Kidney glomerular epithelial cell (primary cell): ENCODE data around the gene LONP2.
A peak's percentile ranks its signal among the peaks of the same experiment; 100 is the strongest.

ENCODE experiments used
- DNase-seq: peaks from one replicate; lab custom pipeline; 2025; lab: John Stamatoyannopoulos, UW

The LONP2 gene, protein sequence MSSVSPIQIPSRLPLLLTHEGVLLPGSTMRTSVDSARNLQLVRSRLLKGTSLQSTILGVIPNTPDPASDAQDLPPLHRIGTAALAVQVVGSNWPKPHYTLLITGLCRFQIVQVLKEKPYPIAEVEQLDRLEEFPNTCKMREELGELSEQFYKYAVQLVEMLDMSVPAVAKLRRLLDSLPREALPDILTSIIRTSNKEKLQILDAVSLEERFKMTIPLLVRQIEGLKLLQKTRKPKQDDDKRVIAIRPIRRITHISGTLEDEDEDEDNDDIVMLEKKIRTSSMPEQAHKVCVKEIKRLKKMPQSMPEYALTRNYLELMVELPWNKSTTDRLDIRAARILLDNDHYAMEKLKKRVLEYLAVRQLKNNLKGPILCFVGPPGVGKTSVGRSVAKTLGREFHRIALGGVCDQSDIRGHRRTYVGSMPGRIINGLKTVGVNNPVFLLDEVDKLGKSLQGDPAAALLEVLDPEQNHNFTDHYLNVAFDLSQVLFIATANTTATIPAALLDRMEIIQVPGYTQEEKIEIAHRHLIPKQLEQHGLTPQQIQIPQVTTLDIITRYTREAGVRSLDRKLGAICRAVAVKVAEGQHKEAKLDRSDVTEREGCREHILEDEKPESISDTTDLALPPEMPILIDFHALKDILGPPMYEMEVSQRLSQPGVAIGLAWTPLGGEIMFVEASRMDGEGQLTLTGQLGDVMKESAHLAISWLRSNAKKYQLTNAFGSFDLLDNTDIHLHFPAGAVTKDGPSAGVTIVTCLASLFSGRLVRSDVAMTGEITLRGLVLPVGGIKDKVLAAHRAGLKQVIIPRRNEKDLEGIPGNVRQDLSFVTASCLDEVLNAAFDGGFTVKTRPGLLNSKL

DNA sequence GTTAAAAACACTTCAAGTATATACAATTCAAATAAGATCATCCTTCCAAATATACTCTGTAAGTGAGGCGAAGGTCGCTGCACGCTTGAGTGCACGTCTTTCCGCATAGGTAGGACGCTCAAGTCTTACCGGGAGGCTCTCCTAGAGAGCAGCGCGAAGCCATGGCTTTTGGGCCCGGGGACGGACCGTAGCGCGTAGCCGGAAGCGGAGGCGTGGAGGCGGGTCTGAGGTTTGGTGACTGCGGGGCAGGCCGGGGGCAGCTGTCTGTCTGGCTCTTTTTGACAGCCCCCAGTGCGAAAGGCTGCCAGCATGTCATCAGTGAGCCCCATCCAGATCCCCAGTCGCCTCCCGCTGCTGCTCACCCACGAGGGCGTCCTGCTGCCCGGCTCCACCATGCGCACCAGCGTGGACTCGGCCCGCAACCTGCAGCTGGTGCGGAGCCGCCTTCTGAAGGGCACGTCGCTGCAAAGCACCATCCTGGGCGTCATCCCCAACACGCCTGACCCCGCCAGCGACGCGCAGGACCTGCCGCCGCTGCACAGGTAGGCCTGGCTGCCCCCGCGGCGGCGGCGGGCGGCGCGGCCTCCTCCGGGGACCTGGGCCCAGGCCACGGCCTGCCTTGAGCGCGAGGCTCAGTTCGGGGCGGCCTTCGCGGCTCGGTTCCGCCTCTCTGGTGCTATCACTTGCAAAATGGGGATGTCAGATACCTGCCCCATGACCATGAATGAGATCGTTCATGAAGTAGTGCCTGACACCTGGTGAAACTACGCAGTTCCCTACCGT, at the start of gene LONP2:
LONP2 (plus strand) TSS at position 221 of the 783 bp plus-strand sequence; CDS start at position 310, 89 bp downstream.
- peak; percentile 70 for DNase-seq

GRCh38 chr16:48194828-48195556, 49.1 kb upstream of the LONP2 start:
- peak; percentile 32 for DNase-seq

DNA sequence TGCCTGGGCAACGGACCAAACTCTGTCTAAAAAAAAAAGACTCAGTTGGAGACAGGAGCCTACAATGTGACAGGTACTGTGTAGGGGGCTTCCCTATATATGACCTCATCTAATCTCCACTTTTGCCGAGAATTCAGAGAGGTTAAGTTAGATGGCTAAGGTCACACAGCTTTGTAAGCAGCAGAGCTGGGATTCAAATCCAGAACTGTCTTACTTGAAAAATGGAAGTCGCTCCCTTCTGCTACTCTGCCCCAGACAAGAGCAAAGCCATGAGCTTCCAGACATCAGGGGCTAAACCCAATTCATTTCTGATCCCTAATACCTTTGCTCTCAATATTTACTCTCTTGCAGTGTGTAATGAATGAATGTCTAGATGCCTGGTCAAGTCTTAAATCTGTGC, 46.8 kb upstream of the LONP2 start:
- DNase-seq, result no peak

DNA sequence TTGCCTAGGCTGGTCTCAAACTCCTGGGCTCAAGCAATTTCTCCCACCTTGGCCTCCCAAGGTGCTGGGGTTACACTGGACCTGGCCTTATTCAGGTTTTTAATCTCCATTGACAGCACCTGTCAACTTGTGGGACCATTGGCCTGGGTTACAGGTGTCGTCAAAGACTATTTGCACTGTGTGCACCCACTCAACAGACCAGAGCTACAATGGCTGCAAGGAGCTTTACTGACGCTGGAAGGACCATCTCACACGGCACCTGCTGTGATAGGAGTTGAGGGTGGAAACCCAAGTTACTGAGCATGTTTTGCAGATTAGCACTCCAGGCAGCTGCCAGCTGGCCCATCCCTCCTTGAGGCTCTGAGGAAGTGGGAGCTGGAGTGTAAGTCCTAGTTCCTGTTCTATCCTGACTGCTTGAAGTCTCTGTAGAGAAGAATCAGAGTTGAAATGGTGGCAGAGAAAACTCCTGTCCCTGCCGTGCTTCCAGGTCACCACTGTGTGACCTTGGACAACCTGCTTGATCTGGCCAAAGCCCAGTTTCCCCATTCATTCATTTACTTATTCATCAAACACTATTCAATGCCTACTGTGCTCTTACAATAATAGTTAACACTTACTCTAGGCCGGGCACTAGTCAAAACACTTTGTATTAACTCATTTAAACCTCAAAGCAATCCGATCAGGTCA, 42.4 kb upstream of the LONP2 start:
- no peak for DNase-seq

DNA sequence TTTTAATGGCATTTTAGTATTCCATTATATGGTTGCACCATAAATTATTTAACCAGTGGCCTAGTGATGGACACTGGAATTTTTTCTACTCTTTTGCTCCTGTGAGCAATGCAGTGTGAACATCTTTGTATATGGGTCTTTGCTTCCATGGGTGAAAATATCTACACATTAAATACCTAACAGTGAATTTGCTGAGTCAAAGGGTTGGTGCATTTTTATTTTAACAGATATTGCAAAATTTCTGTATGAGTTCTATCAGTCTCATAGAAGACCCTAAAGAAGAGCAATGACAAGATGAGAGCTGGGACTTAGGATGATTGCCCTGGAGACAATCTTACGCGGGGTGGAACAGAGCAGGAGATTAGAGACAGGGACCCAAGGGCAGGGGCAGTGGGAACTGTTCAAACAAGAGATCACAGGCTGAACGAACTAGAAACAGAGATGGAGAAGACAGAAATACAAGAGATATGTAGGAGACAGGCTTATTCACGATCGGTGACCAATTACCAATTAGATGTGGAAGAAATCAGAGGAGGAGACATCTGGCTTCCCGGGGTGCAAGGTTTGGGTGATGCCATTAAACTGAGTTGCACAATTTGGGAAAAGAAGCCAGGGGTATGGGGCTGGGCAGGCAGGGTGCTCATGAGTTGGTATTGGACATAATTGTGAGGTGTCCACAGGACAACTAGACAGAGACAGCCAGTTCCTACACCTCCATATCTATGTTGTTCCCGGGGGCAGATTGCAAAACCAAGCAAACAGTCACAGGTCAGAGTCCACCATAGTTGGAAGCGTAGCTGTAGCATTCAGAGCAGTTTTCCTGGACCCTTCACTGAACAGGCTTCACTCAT, 39.9 kb upstream of the LONP2 start:
- DNase-seq, result no peak

GRCh38 chr16:48204825-48205151, 39.3 kb upstream of the LONP2 start:
- no peak for DNase-seq

DNA sequence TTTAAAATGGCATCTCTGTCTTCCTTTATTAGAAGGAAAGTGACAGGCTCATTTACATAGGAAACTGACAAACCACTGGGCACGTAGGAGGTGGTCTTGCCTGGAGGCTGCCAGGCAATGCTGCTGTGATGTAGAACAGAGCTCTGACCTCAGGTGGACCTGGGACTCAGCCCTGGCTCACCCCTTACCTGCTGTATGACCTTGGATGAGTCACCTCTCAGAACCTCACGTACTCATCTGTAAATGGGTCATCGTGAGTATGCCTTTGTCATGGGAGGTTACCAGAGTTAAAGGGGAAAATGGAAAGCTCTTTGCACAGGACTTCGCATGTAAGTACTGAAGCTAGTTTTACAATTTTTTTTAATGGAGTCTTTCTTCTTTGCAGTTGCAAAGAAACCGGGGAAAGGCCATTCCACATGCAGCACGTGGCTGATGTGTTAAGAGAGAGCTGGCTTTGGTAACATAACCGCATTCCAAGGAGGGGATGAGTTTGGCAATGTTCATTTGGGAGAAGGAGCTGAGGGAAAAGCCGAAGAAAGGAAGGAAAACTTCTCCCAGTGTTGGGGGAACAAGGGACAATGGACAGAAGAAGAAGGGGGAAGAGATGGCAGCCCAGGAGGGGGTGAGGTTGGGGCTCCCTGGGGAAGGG, 37.4 kb upstream of the LONP2 start:
- no peak for DNase-seq

DNA sequence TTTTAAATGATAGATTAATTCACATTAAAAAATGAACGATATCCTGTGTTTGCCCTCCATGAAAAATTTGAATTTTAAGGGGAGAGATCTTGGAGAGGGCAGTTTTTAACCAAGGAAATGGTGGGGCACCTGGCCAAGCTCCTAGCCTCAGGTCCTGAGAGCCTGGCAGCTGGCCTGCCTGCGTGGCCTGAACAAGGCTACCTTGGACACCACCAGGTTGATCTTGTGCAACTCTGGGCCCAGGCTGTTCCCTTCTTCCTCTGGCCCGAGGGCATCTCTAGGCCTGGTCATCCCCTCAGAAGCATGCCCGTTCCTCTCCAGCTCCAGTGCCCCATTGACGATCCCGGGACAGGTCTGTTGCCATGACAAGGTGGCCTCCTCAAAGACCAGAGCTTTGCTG, 33.4 kb upstream of the LONP2 start:
- no peak for DNase-seq

DNA sequence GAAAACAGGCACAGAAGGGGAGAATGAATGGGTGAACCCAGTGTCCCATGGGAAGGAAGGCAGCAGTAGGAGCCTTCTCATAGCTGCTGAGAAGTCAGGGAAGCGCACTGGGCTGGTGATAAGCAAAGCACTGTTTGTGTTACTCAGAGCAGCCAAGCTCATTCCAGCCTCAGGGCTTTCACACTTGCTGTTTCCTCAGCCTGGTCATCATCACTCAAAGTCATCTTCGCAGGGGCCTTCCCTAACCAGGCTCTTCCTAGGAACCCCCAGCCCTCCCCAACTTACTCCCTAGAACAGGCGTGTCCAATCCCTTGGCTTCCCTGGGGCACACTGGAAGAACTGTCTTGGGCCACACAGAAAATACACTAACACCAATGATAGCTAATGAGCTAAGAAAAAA, 32.1 kb upstream of the LONP2 start:
- no peak for DNase-seq

DNA sequence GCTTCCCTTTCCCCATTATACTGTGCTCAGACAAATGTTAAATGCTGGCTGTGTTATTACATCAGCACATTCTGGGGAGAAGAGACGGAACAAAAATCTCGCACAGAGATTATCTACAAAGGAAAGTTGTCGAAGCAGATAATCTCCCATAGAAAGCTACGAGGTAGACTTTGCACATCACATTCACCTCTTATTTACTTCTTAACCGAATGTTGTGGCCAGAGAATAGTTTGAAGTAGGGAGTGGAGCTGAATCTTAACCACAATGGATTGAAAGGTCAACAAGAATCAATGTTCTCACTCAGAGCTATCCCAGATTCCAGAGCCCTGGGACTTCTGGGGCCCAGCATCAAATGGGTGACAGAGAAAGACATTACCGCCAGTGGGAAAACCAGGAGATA, 28.4 kb upstream of the LONP2 start:
- no peak for DNase-seq

DNA sequence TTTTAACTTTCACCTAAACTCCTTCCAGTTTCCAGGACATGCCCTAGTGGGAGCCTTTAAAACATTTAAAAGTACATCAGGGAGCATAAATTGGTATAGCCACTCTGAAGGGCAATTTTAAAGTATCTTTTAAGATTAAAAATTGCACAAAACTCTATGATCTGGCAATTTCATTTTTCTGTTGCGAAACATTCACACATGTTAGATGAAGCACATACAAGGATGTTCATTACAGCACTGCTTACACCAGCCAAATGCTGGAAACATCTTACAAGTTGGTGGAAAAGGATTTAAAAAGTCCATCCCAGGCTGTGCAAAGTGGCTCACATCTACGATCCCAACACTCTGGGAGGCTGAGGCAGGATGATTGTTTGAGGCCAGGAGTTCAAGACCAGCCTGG, 26.4 kb upstream of the LONP2 start:
- DNase-seq, result no peak

DNA sequence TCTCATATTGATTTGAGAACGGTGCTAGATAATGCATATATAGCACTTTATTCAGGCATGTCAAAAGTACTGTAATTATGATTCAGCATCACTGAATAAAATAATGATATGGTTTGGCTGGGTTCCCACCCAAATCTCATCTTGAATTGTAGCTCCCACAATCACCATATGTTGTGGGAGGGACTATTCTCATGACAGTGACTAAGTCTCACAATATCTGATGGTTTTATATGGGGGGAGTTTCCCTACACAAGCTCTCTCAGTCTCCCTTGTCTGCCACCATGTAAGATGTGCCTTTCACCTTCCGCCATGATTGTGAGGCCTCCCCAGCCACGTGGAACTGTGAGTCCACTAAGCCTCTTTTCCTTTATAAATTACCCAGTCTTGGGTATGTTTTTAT, 25.6 kb upstream of the LONP2 start:
- DNase-seq, result no peak

DNA sequence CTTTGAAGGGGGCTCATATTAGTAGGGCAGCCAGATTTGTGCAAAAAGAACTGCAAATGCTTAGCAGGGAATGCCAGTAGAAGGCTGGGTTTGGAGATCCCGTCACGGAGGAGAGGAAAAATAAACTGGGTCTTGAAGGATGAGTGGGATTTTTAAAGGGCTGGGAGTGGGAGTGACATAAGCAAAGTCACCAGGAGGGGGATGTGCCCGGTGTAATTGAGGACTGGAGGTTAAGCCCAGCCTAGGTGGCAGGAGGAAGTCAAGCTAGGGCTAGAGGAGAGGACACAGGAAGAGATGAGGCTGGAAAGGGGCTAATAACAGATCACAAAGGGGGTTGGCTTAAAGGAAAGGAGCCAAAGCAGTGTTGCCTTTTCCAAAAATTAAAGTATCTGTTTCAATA, 23.2 kb upstream of the LONP2 start:
- DNase-seq, result no peak

DNA sequence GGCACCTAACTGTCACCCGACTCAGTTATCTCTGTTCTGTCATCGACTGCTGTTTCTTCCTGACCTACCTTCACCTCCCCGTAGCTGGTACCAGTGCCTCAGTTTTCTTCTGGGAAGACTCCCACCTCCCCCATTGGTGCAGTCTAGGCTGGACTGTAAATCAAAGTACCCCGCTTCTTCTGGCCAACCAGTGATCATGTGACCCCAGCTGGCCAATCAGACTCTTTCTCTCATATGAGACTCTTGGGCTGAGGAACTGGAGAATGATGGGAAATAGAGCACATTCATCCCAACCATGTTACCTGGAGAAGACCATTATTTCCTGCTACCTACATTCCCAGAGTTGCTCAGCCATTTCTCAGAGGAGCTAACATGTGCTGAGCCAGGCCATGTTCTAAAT, 20.6 kb upstream of the LONP2 start:
- DNase-seq, result no peak

GRCh38 chr16:48225456-48225855, 18.6 kb upstream of the LONP2 start:
- DNase-seq, result no peak

DNA sequence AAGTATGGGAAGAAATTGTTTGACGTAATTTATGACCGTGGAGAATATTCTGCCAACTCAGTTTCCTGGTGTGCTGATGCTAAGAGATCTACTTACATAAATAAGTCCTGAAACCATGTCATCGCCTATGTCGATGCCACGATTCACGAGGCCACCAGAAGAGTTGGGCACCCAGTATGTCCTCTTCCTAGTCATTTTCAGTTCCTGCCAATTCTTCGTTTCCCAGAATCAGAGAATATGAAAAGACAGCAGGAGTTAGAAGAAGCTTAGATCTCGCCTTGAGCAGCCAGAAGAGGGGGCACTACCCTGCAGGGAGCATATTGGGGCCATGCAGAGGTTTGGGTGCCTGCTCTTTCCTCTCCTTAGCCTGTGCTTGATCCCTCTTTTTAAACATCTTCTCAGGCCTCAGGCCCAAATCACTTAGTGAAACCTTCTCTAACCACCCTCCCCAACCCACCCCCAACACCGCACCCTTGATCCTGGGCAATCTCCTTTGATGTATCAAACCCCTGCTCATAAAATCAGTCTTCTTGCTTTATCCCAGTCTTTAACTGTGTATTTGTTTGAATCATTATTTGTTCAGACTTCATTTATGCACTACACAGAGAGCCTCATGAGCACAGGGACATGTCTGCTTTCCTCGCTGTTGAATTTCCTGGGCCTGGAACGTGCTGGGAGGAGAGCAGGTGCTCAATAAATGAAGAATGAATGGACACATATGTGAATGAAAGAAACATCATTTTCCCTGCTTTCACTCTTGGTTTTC, 12.2 kb upstream of the LONP2 start:
- DNase-seq, result peak; percentile 5

DNA sequence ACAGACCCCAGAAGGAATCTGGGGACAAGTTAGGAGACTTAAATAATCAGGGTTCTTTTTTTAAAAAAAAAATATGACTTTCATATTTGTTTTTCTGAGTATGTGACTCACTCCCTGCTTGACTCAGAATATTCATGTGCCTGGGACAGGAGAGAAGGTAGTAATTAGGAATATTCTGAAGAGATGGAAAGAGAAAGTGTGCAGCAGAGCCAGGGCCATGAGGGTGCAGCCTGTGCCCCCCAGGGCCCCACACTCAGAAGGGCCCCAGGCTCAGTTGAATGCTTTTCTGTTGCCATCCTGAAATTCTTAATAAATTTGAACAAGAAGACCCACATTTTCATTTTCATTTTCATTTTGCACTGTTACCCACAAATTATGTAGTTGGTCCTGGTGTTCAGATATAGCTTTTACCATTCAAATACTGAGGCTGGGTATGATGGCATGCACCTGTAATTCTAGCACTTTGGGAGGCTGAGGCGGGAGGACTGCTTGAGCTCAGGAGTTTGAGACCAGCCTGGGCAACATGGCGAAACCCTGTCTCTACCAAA, 11.5 kb upstream of the LONP2 start:
- no peak for DNase-seq

- no peak for DNase-seq
These were observed 9.5 kb upstream of the LONP2 start for GRCh38 chr16:48234630-48235029.

GRCh38 chr16:48235058-48235555, 9.0 kb upstream of the LONP2 start:
- no peak for DNase-seq
